Measurements from ENCODE around the gene SHISAL1.

DNA sequence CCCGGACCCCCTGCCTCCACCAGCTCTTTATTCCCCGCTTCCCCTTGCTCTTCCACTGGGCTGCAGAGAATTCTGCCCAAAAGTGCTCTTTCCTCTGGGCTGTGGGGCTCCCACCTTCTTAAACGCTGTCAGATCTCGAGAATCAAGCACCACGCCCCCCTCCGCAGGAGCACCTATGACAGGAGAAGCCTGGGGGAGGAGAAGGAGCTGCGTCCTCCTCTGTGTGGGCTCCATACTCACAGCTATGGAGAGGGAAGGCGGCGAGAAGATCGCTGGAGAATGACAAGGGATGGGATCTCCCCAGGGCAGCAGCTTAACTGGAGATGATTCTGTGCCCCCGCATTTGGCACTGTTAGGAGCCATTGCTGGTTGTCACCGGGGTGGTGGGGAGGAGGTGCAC is 19.7 kb downstream of the SHISAL1 start:
- TF ChIP-seq, protein P1, sequence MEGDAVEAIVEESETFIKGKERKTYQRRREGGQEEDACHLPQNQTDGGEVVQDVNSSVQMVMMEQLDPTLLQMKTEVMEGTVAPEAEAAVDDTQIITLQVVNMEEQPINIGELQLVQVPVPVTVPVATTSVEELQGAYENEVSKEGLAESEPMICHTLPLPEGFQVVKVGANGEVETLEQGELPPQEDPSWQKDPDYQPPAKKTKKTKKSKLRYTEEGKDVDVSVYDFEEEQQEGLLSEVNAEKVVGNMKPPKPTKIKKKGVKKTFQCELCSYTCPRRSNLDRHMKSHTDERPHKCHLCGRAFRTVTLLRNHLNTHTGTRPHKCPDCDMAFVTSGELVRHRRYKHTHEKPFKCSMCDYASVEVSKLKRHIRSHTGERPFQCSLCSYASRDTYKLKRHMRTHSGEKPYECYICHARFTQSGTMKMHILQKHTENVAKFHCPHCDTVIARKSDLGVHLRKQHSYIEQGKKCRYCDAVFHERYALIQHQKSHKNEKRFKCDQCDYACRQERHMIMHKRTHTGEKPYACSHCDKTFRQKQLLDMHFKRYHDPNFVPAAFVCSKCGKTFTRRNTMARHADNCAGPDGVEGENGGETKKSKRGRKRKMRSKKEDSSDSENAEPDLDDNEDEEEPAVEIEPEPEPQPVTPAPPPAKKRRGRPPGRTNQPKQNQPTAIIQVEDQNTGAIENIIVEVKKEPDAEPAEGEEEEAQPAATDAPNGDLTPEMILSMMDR (IDR thresholded peaks at IDR 0.05) = no peak
- TF ChIP-seq EP300 (IDR thresholded peaks at IDR 0.05) (no peak), POLR2A (IDR thresholded peaks at IDR 0.05) (no peak), POLR2AphosphoS5 (IDR thresholded peaks at IDR 0.05) (no peak)
